ENCODE measurements around the gene SSPN. TPM values are rescaled to one million over a fixed set of nuclear protein-coding genes. Genes with fewer than 3 reads are reported as not detected.

Gene SSPN
- total RNA-seq, 1 experiment from 2014 or later, result 3.1 TPM

DNA sequence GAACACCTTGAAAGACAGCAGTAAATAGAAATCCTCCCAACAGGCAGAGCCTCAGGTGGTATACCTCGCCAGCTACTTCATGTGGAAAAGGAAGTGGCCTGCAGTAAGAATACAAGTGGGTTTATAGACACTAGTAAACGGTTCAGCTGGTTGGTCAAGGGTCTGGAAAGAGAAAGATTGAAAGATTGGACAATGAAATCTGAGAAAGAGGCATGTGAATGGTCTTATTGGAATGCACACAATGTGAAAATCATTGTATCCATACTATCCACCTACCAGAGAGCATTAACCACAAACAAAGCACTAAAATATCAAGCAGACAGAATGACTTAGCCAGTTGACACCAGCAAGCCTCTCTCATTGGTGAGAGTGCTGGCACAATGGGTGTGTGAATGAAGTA lies 98.2 kb downstream of the SSPN start:
- intact Hi-C loops (cut with micrococcal nuclease; ENCODE audit: unreplicated experiment), result no loop called here
- BruUV-seq (replicated peaks), result no TSS peak
- Histone ChIP-seq H3K9me3 (no peaks in the 10 kb centered on the region), H3K27me3 (replicated peaks; ENCODE audit: control insufficient read depth, insufficient read depth, low read length) (no peaks in the 10 kb centered on the region), H3K36me3 (ENCODE audit: control insufficient read depth, insufficient read depth, low read length) (no peaks in the 10 kb centered on the region), H3K4me3 (ENCODE audit: low read depth, low read length) (no peak overlapping the region), H3K4me1 (no peaks in the 10 kb centered on the region; the same call in 1 of the 2 replicates)
- POLR2A ChIA-PET, result no interaction called here
- no peaks in the 10 kb centered on the region for H3K27me3 Mint-ChIP-seq (ENCODE audit: insufficient read depth, unreplicated experiment)
- peaks cover 7% of the 10 kb centered on the region for H3K4me1 Mint-ChIP-seq (ENCODE audit: low read depth, unreplicated experiment)
- no peak overlapping the region for H3K4me3 Mint-ChIP-seq (ENCODE audit: unreplicated experiment)
- H3K27ac Mint-ChIP-seq (ENCODE audit: unreplicated experiment), result no peak overlapping the region
- TF ChIP-seq, protein P1, sequence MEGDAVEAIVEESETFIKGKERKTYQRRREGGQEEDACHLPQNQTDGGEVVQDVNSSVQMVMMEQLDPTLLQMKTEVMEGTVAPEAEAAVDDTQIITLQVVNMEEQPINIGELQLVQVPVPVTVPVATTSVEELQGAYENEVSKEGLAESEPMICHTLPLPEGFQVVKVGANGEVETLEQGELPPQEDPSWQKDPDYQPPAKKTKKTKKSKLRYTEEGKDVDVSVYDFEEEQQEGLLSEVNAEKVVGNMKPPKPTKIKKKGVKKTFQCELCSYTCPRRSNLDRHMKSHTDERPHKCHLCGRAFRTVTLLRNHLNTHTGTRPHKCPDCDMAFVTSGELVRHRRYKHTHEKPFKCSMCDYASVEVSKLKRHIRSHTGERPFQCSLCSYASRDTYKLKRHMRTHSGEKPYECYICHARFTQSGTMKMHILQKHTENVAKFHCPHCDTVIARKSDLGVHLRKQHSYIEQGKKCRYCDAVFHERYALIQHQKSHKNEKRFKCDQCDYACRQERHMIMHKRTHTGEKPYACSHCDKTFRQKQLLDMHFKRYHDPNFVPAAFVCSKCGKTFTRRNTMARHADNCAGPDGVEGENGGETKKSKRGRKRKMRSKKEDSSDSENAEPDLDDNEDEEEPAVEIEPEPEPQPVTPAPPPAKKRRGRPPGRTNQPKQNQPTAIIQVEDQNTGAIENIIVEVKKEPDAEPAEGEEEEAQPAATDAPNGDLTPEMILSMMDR (IDR thresholded peaks at IDR 0.05; ENCODE audit: insufficient read depth in 1 of 2, low read depth in 1 of 2, low read length in 1 of 2, severe bottlenecking in 1 of 2, unreplicated experiment in 1 of 2), result no peak
- no peaks in the 10 kb centered on the region for H3K36me3 Mint-ChIP-seq (ENCODE audit: insufficient read depth, unreplicated experiment)
- CTCF ChIA-PET, result no interaction called here
- no peaks in the 10 kb centered on the region for H3K9me3 Mint-ChIP-seq (ENCODE audit: unreplicated experiment)
- no peak for DNase-seq

DNA sequence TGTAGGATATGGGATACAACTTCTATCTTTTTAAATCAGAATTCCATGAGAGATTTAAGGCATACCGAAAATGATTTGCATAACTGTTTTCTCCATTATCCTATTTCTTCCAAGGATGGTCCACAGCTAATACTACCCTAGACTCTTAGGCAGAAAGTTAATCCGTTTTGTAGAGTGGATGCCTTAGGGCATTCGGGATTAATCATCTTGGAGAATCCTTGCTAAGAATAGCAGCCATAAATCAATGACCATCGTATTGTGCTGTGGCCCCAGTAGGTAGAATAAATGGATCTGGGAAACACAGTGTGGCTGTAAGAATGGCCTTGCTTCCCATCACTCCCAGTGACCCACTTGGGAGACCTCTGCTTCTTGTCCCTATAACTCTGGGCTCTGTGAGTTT lies 99.6 kb downstream of the SSPN start:
- DNase-seq, result no peak
- Mint-ChIP-seq H3K27me3 (ENCODE audit: insufficient read depth, unreplicated experiment) (no peaks in the 10 kb centered on the region), H3K9me3 (ENCODE audit: unreplicated experiment) (no peaks in the 10 kb centered on the region), H3K4me3 (ENCODE audit: unreplicated experiment) (no peak overlapping the region), H3K4me1 (ENCODE audit: low read depth, unreplicated experiment) (peaks cover 13% of the 10 kb centered on the region), H3K27ac (ENCODE audit: unreplicated experiment) (no peak overlapping the region), H3K36me3 (ENCODE audit: insufficient read depth, unreplicated experiment) (no peaks in the 10 kb centered on the region)
- Histone ChIP-seq H3K4me3 (ENCODE audit: low read depth, low read length) (no peak overlapping the region), H3K4me1 (no peaks in the 10 kb centered on the region; the same call in 1 of the 2 replicates), H3K36me3 (ENCODE audit: control insufficient read depth, insufficient read depth, low read length) (no peaks in the 10 kb centered on the region), H3K9me3 (no peaks in the 10 kb centered on the region), H3K27me3 (replicated peaks; ENCODE audit: control insufficient read depth, insufficient read depth, low read length) (no peaks in the 10 kb centered on the region)
- CTCF ChIA-PET, result no interaction called here
- intact Hi-C loops (cut with micrococcal nuclease; ENCODE audit: unreplicated experiment), result no loop called here
- POLR2A ChIA-PET, result no interaction called here
- TF ChIP-seq, protein P1 (IDR thresholded peaks at IDR 0.05; ENCODE audit: insufficient read depth in 1 of 2, low read depth in 1 of 2, low read length in 1 of 2, severe bottlenecking in 1 of 2, unreplicated experiment in 1 of 2), result no peak
- no TSS peak for BruUV-seq (replicated peaks)

DNA sequence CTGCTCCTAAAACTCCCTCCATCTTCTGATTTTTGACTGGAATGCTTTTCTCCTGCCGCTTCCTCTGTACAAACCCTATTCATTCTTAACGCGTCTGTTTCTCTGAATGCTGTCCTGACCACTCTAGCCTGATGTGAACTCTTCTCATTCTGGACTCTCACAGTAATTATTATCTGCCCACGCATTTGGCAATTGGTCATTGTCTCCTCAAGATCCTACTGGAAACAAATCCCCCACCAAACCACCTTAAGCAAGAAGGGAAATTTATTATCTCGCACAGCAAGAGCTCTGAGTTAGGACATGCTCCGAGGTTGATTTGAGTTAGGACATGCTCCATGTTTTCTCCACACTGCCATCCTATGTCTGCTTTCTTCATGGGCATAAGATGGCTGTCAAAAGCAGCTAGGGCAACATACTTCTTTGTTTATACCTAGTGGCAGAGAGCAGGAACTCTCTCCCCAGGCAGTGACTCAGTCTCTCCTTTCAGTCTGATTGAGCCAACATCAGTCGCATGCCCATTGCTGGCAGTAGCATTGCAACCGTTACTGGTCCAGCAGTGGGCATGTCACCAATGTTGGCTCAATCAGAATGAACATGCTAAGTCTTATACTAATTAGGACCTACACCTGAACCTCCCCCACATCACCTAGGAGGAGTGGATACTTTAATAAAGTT lies 102.2 kb downstream of the SSPN start:
- H3K27ac Mint-ChIP-seq (ENCODE audit: unreplicated experiment), result no peak overlapping the region
- Histone ChIP-seq H3K9me3 (no peaks in the 10 kb centered on the region), H3K36me3 (ENCODE audit: control insufficient read depth, insufficient read depth, low read length) (no peaks in the 10 kb centered on the region), H3K4me1 (no peaks in the 10 kb centered on the region; the same call in 1 of the 2 replicates), H3K27me3 (replicated peaks; ENCODE audit: control insufficient read depth, insufficient read depth, low read length) (no peaks in the 10 kb centered on the region), H3K4me3 (ENCODE audit: low read depth, low read length) (no peak overlapping the region)
- TF ChIP-seq, protein P1 (IDR thresholded peaks at IDR 0.05; ENCODE audit: insufficient read depth in 1 of 2, low read depth in 1 of 2, low read length in 1 of 2, severe bottlenecking in 1 of 2, unreplicated experiment in 1 of 2), result no peak
- ChIA-PET CTCF (no interaction called here), POLR2A (no interaction called here)
- H3K36me3 Mint-ChIP-seq (ENCODE audit: insufficient read depth, unreplicated experiment), result no peaks in the 10 kb centered on the region
- BruUV-seq (replicated peaks), result no TSS peak
- no peak overlapping the region for H3K4me3 Mint-ChIP-seq (ENCODE audit: unreplicated experiment)
- H3K4me1 Mint-ChIP-seq (ENCODE audit: low read depth, unreplicated experiment), result peaks cover 7% of the 10 kb centered on the region
- intact Hi-C loops (cut with micrococcal nuclease; ENCODE audit: unreplicated experiment), result no loop called here
- DNase-seq, result no peak
- H3K27me3 Mint-ChIP-seq (ENCODE audit: insufficient read depth, unreplicated experiment), result no peaks in the 10 kb centered on the region
- H3K9me3 Mint-ChIP-seq (ENCODE audit: unreplicated experiment), result no peaks in the 10 kb centered on the region

Measured in Caco-2 (cell line).